GM12878 (cell line): ENCODE data around the gene SLC25A41. TPM values are rescaled to one million over a fixed set of nuclear protein-coding genes. Genes with fewer than 3 reads are reported as not detected.

Experiments
- CBX3 ChIP-seq: fragments of 200-600 bp; sonication (generic); IDR thresholded peaks from 2 replicates; pipeline ENCODE4 v1.6.1; 2016; ENCODE audit warnings: low read depth, borderline replicate concordance
- CEBPZ ChIP-seq: fragments of 150-350 bp; IDR thresholded peaks from 2 replicates; pipeline ENCODE4 v1.6.1; 2016; ENCODE audit warnings: low read depth, low read length
- EGR1 ChIP-seq, 2 experiments: IDR thresholded peaks; 1 replicate in 1 of 2; 2 replicates in 1 of 2; pipeline ENCODE4 v1.6.1; 2011 to 2012; ENCODE audit warnings: low read depth in 2 of 2, low read length in 2 of 2, borderline replicate concordance in 1 of 2, mild to moderate bottlenecking in 1 of 2, moderate library complexity in 1 of 2
- ESRRA ChIP-seq: IDR thresholded peaks from 2 replicates; pipeline ENCODE4 v1.6.1; 2012; ENCODE audit warnings: mild to moderate bottlenecking, low read length, improper control_type of control experiment
- HDAC6 ChIP-seq: fragments of 200-600 bp; sonication (generic); IDR thresholded peaks from one replicate; pipeline ENCODE4 v1.8.0; 2017; ENCODE audit warnings: antibody characterized with exemption; ENCODE audit not compliant: unreplicated experiment
- IKZF1 ChIP-seq: fragments of 450-650 bp; conservative IDR thresholded peaks from 2 replicates; pipeline ENCODE4 v1.6.1; 2017; ENCODE audit warnings: antibody characterized with exemption, mild to moderate bottlenecking
- KLF5 ChIP-seq: fragments of 450-650 bp; IDR thresholded peaks from 2 replicates; pipeline ENCODE4 v1.6.1; 2014; ENCODE audit warnings: mild to moderate bottlenecking; ENCODE audit not compliant: partially characterized antibody
- MEF2B ChIP-seq: fragments of 450-650 bp; IDR thresholded peaks from 2 replicates; pipeline ENCODE4 v1.6.1; 2018; ENCODE audit warnings: mild to moderate bottlenecking, moderate library complexity; ENCODE audit not compliant: partially characterized antibody, poor library complexity, severe bottlenecking
- MXI1 ChIP-seq: fragments of 150-350 bp; IDR thresholded peaks from 2 replicates; pipeline ENCODE4 v1.6.1; 2011; ENCODE audit warnings: low read depth, mild to moderate bottlenecking, inconsistent platforms, low read length, improper control_type of control experiment
- MYB ChIP-seq: fragments of 150-350 bp; IDR thresholded peaks from 2 replicates; pipeline ENCODE4 v1.6.1; 2014; ENCODE audit warnings: mild to moderate bottlenecking, low read depth, low read length, borderline replicate concordance
- RFX5 ChIP-seq: IDR thresholded peaks from 2 replicates; pipeline ENCODE4 v1.6.1; 2011; ENCODE audit warnings: low read depth, low read length, improper control_type of control experiment
- RUNX3 ChIP-seq: IDR thresholded peaks from 2 replicates; pipeline ENCODE4 v1.6.1; 2012; ENCODE audit warnings: low read length, inconsistent platforms
- SKIL ChIP-seq: fragments of 450-650 bp; IDR thresholded peaks from 2 replicates; pipeline ENCODE4 v1.6.1; 2017; ENCODE audit warnings: mild to moderate bottlenecking, low read depth, inconsistent platforms; ENCODE audit not compliant: poor library complexity, severe bottlenecking
- YY1 ChIP-seq: IDR thresholded peaks from 2 replicates; pipeline ENCODE4 v1.6.1; 2011; ENCODE audit warnings: low read depth, mild to moderate bottlenecking, low read length
- ZBTB11 ChIP-seq: fragments of 450-650 bp; formaldehyde crosslinking; IDR thresholded peaks from 2 replicates; pipeline ENCODE4 v1.5.0; 2022; ENCODE audit warnings: mild to moderate bottlenecking, missing genetic modification characterization
- ZNF274 ChIP-seq: IDR thresholded peaks from one replicate; pipeline ENCODE4 v1.8.0; 2011; ENCODE audit not compliant: insufficient read length, insufficient read depth
- polyA plus RNA-seq, 11 experiments: library from polyadenylated mRNA; depleted of rRNA in 4 of 11; unstranded in 6 of 11; stranded (reverse) in 5 of 11; fragments of >200 nt; fragmentation: Nextera tagmentation in 4 of 11; fragmentation: Illumina TruSeq in 1 of 11; extraction: Ambion mirVana in 4 of 11; extraction: Trizol in 1 of 11; gene quantifications; 1 replicate in 1 of 11; 2 replicates in 10 of 11; pipeline versions ENCODE4 v1.2.1 to v1.2.3, GENCODE V29; 2011 to 2016; ENCODE audit warnings: inconsistent platforms in 2 of 11, missing spikeins in 2 of 11, low read depth in 1 of 11
- total RNA-seq, 4 experiments: library from RNA; depleted of rRNA in 3 of 4; stranded (reverse); fragments of >200 nt in 3 of 4; fragmentation: Illumina TruSeq in 1 of 4; extraction: Trizol in 1 of 4; gene quantifications; 2 replicates each; pipeline versions ENCODE4 v1.2.1 to v1.2.3, GENCODE V29; 2013 to 2021
- TF ChIP-seq, protein P1 (sequence below): IDR thresholded peaks from 2 replicates; pipeline ENCODE4 v1.6.1; 2012; ENCODE audit warnings: low read depth, low read length, improper control_type of control experiment
- TF ChIP-seq, protein P2 (sequence below): fragments of 450-650 bp; IDR thresholded peaks from 2 replicates; pipeline ENCODE4 v1.6.1; 2016; ENCODE audit warnings: mild to moderate bottlenecking

Gene SLC25A41
- total and polyA plus RNA-seq, 10 of the 15 experiments (the other 5 are each of a cell fraction or from before 2014, with no cell fraction given): 0.23 to 1.2 (median 0.43) TPM; not detected in 2

DNA sequence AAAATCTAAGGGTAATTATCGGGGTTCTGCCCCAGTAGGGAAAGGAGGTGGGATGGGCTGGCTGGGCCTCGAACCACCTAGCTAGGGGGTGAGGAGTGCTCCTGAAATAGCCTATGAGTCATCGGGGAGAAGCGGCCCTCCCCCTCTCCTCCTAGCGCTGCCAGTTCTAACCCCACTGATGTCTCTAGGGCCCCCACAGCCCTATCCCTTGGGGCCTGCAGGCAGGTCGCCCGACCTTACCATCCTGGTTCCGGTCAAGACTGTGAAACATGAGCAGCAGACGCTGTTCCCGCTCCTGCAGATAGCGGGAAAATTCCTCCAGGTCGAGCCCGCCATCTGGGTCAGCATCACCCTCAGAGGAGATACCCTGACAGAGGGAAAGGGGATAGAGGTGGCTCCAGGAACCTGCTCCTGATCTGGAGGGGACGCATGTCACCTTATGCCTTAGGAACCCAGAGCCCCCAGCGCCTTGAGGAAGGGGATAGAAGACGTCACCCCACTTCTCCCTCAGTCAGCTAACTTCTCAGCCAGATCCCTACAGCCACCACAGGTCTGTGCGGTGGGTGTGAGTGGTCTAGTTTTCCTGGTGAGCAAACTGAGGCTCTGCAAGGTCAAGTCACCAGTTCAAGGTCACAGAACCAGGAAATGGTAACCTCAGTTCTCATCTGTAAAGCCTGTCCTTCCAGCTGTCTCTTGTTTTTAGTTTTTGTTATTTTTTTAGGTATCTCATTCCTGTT lies 24.6 kb upstream of the SLC25A41 start (continued):
- TF ChIP-seq, protein P1, sequence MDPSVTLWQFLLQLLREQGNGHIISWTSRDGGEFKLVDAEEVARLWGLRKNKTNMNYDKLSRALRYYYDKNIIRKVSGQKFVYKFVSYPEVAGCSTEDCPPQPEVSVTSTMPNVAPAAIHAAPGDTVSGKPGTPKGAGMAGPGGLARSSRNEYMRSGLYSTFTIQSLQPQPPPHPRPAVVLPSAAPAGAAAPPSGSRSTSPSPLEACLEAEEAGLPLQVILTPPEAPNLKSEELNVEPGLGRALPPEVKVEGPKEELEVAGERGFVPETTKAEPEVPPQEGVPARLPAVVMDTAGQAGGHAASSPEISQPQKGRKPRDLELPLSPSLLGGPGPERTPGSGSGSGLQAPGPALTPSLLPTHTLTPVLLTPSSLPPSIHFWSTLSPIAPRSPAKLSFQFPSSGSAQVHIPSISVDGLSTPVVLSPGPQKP: no peak
- peak; percentile 68 for TF ChIP-seq IKZF1
- TF ChIP-seq CEBPZ: no peak
- peak; percentile 95 for TF ChIP-seq ESRRA
- TF ChIP-seq EGR1 (IDR thresholded peaks at IDR 0.05; ENCODE audit: borderline replicate concordance in 1 of 2, low read depth in 2 of 2, low read length in 2 of 2): no peak
- no peak for TF ChIP-seq RUNX3
- no peak for TF ChIP-seq ZBTB11 (CRISPR knock-in tag)
- no peak for TF ChIP-seq KLF5
- TF ChIP-seq CBX3: no peak
- TF ChIP-seq YY1: no peak
- no peak for TF ChIP-seq HDAC6
- TF ChIP-seq RFX5: no peak
- TF ChIP-seq, protein P2, sequence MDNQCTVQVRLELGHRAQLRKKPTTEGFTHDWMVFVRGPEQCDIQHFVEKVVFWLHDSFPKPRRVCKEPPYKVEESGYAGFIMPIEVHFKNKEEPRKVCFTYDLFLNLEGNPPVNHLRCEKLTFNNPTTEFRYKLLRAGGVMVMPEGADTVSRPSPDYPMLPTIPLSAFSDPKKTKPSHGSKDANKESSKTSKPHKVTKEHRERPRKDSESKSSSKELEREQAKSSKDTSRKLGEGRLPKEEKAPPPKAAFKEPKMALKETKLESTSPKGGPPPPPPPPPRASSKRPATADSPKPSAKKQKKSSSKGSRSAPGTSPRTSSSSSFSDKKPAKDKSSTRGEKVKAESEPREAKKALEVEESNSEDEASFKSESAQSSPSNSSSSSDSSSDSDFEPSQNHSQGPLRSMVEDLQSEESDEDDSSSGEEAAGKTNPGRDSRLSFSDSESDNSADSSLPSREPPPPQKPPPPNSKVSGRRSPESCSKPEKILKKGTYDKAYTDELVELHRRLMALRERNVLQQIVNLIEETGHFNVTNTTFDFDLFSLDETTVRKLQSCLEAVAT: no peak
- TF ChIP-seq MEF2B: peak; percentile 91
- TF ChIP-seq MYB: no peak
- no peak for TF ChIP-seq SKIL
- no peak for TF ChIP-seq ZNF274
- TF ChIP-seq MXI1: no peak
